WTC11 (cell line): ENCODE measurements around the gene PRR33.

Source experiments
- CREM ChIP-seq: sonication (generic); formaldehyde crosslinking; IDR thresholded peaks from 2 replicates; pipeline ENCODE4 v1.8.1; 2022; ENCODE audit warnings: mild to moderate bottlenecking, missing genetic modification reagents, moderate library complexity
- CTCF ChIP-seq: fragments of 200-600 bp; IDR thresholded peaks from 2 replicates; pipeline ENCODE4 v1.8.0; 2022; ENCODE audit warnings: antibody characterized with exemption
- ETV6 ChIP-seq: sonication (generic); formaldehyde crosslinking; IDR thresholded peaks from 2 replicates; pipeline ENCODE4 v1.8.1; 2022; ENCODE audit warnings: mild to moderate bottlenecking, missing genetic modification reagents
- GTF2I ChIP-seq: fragments of 250-450 bp; sonication (Bioruptor Pico); conservative IDR thresholded peaks from 2 replicates; pipeline ENCODE4 v1.4.0; 2021; ENCODE audit warnings: mild to moderate bottlenecking
- ZNF138 ChIP-seq: sonication (generic); formaldehyde crosslinking; conservative IDR thresholded peaks from 2 replicates; pipeline ENCODE4 v1.8.1; 2022; ENCODE audit warnings: mild to moderate bottlenecking, moderate library complexity, missing genetic modification reagents

GRCh38 chr11:1919391-1920127 is 27.9 kb upstream of the PRR33 start, which contains the start of gene TNNT3:
- no peak for TF ChIP-seq ETV6
- TF ChIP-seq CREM, result no peak
- TF ChIP-seq ZNF138 (CRISPR knock-in tag), result no peak
- no peak for TF ChIP-seq CTCF
- no peak for TF ChIP-seq GTF2I (CRISPR knock-in tag)
